ENCODE data around the gene TYMS. TPM values are rescaled to one million over a fixed set of nuclear protein-coding genes. Genes with fewer than 3 reads are reported as not detected.
A peak's percentile ranks its signal among the peaks of the same experiment; 100 is the strongest.

TYMS gene
- total RNA-seq, 3 donors from 2014 or later = 7.2 to 42.1 (median 16.3) TPM

- no peaks in the 10 kb centered on the region for H3K36me3 ChIP-seq (ENCODE audit: low read depth)
- intact Hi-C loops (cut with DNase I, micrococcal nuclease) = no loop called here
- peaks cover 3% of the 10 kb centered on the region for H3K4me1 ChIP-seq (ENCODE audit: low read depth)
- H3K9me3 ChIP-seq = peaks cover 2% of the 10 kb centered on the region
- DNase-seq = peak; percentile 92 to 97 (median 92)
- TF ChIP-seq, protein P1, sequence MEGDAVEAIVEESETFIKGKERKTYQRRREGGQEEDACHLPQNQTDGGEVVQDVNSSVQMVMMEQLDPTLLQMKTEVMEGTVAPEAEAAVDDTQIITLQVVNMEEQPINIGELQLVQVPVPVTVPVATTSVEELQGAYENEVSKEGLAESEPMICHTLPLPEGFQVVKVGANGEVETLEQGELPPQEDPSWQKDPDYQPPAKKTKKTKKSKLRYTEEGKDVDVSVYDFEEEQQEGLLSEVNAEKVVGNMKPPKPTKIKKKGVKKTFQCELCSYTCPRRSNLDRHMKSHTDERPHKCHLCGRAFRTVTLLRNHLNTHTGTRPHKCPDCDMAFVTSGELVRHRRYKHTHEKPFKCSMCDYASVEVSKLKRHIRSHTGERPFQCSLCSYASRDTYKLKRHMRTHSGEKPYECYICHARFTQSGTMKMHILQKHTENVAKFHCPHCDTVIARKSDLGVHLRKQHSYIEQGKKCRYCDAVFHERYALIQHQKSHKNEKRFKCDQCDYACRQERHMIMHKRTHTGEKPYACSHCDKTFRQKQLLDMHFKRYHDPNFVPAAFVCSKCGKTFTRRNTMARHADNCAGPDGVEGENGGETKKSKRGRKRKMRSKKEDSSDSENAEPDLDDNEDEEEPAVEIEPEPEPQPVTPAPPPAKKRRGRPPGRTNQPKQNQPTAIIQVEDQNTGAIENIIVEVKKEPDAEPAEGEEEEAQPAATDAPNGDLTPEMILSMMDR (IDR thresholded peaks at IDR 0.05) = peak; percentile 93
- H3K4me3 ChIP-seq = peak within 1 kb of the TSS; percentile 35
- peak; percentile 98 for ATAC-seq
Observed at GRCh38 chr18:712401-713134, 55.1 kb downstream of the TYMS start, which contains the start of gene ENOSF1. TSS of gene ENOSF1 (minus strand) at chr18:712630. CDS start at chr18:712587, 43 bp downstream.

- TF ChIP-seq, protein P1 (IDR thresholded peaks at IDR 0.05) = no peak
- H3K4me3 ChIP-seq = peak overlapping the region; percentile 35
- peak in 2 of 3 donors; percentile 59 to 66 for DNase-seq
- peaks cover 2% of the 10 kb centered on the region for H3K9me3 ChIP-seq
- ATAC-seq = peak; percentile 29
- H3K4me1 ChIP-seq (ENCODE audit: low read depth) = peaks cover 3% of the 10 kb centered on the region
- H3K36me3 ChIP-seq (ENCODE audit: low read depth) = no peaks in the 10 kb centered on the region
- intact Hi-C loops (cut with DNase I, micrococcal nuclease) = no loop called here
Observed at GRCh38 chr18:713135-713490, 55.7 kb downstream of the TYMS start.

GRCh38 chr18:715626-716025 lies 58.2 kb downstream of the TYMS start:
- no peak overlapping the region for H3K4me3 ChIP-seq
- no peak for DNase-seq
- peaks cover 3% of the 10 kb centered on the region for H3K4me1 ChIP-seq (ENCODE audit: low read depth)
- intact Hi-C loops (cut with DNase I, micrococcal nuclease) = no loop called here
- H3K36me3 ChIP-seq (ENCODE audit: low read depth) = no peaks in the 10 kb centered on the region
- TF ChIP-seq, protein P1 (IDR thresholded peaks at IDR 0.05) = no peak
- no peak for ATAC-seq
- H3K9me3 ChIP-seq = peaks cover 2% of the 10 kb centered on the region

- DNase-seq (no peak), ATAC-seq (no peak)
- Histone ChIP-seq H3K36me3 (ENCODE audit: low read depth) (no peaks in the 10 kb centered on the region), H3K4me3 (no peak overlapping the region), H3K4me1 (ENCODE audit: low read depth) (no peaks in the 10 kb centered on the region), H3K9me3 (peaks cover 2% of the 10 kb centered on the region)
- TF ChIP-seq, protein P1 (IDR thresholded peaks at IDR 0.05) = no peak
- intact Hi-C loops (cut with DNase I, micrococcal nuclease) = no loop called here
Observed at GRCh38 chr18:717003-717402, 59.5 kb downstream of the TYMS start.

Other genes starting within 250 kb of the TYMS start
- 10 to 100 TPM in 1 of 3 donors, 1 to 10 TPM in 2; 2.4 to 12.1 (median 4.7) TPM for gene COLEC12, start 157.0 kb upstream of the TYMS start, total RNA-seq
- not detected for gene CETN1, start 77.3 kb upstream of the TYMS start, total RNA-seq
- not detected for gene CLUL1, start 60.7 kb upstream of the TYMS start, total RNA-seq
- 100 to 1,000 TPM in 1 of 3 donors, 10 to 100 TPM in 2; 72.0 to 132 (median 95.2) TPM for gene ENOSF1, start 55.0 kb downstream of the TYMS start, total RNA-seq
- gene YES1, start 154.6 kb downstream of the TYMS start, total RNA-seq = 10 to 100 TPM; 48.2 to 63.2 (median 52.2) TPM
- gene ADCYAP1, start 247.2 kb downstream of the TYMS start, total RNA-seq = 1 to 10 TPM in 1 of 3 donors, under 1 TPM in 2; 0.17 to 3.4 (median 0.41) TPM